ENCODE data around the gene LLGL2. TPM values are rescaled to one million over a fixed set of nuclear protein-coding genes. Genes with fewer than 3 reads are reported as not detected.

The LLGL2 gene
- total RNA-seq, 1 donor from 2014 or later: 33.1 TPM

DNA sequence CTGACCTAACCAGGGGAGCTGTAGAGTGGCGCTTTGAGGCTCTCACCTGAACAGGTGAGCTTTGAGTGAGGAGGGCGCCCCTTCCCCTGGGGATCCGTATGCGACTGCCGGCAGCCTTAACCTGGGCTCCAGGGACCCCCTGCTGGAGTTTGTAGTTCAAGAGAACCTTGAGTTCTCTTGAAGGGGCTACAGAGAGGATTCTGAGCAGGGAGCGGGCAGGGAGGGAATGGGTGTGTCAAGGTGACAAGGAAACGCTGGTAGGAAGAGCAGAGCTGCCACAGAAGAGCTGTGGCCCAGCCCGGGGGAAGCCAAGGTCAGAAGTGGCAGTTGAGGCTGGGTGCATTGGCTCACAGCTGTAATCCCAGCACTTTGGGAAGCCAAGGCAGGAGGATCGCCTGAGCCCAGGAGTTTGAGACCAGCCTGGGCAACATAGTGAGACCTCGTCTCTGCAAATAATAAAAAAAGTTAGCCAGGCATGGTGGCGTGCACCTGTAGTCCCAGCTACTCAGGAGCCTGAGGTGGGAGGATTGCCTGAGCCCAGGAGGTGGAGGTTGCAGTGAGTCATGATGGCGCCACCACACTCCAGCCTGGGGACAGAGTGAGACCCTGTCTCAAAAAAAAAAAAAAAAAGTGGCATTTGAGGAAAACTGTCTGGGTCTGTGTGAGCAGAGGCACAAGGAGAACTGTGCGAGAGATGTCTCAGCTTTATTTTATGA is 1.2 kb downstream of the LLGL2 start:
- H3K36me3 Mint-ChIP-seq: peaks cover 9% of the 10 kb centered on the region
- DNase-seq (ENCODE audit: low spot score in 2 of 2, unreplicated experiment in 2 of 2): no peak
- peak overlapping the region; percentile 17 for H3K27ac Mint-ChIP-seq
- H3K4me1 Mint-ChIP-seq: peaks cover 9% of the 10 kb centered on the region
- H3K9me3 Mint-ChIP-seq: no peaks in the 10 kb centered on the region
- TF ChIP-seq, protein P1, sequence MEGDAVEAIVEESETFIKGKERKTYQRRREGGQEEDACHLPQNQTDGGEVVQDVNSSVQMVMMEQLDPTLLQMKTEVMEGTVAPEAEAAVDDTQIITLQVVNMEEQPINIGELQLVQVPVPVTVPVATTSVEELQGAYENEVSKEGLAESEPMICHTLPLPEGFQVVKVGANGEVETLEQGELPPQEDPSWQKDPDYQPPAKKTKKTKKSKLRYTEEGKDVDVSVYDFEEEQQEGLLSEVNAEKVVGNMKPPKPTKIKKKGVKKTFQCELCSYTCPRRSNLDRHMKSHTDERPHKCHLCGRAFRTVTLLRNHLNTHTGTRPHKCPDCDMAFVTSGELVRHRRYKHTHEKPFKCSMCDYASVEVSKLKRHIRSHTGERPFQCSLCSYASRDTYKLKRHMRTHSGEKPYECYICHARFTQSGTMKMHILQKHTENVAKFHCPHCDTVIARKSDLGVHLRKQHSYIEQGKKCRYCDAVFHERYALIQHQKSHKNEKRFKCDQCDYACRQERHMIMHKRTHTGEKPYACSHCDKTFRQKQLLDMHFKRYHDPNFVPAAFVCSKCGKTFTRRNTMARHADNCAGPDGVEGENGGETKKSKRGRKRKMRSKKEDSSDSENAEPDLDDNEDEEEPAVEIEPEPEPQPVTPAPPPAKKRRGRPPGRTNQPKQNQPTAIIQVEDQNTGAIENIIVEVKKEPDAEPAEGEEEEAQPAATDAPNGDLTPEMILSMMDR (IDR thresholded peaks at IDR 0.05; ENCODE audit: unreplicated experiment): no peak
- peak overlapping the region; percentile 65 for H3K4me3 Mint-ChIP-seq
- peaks cover 12% of the 10 kb centered on the region for H3K27me3 Mint-ChIP-seq (ENCODE audit: low read depth)

DNA sequence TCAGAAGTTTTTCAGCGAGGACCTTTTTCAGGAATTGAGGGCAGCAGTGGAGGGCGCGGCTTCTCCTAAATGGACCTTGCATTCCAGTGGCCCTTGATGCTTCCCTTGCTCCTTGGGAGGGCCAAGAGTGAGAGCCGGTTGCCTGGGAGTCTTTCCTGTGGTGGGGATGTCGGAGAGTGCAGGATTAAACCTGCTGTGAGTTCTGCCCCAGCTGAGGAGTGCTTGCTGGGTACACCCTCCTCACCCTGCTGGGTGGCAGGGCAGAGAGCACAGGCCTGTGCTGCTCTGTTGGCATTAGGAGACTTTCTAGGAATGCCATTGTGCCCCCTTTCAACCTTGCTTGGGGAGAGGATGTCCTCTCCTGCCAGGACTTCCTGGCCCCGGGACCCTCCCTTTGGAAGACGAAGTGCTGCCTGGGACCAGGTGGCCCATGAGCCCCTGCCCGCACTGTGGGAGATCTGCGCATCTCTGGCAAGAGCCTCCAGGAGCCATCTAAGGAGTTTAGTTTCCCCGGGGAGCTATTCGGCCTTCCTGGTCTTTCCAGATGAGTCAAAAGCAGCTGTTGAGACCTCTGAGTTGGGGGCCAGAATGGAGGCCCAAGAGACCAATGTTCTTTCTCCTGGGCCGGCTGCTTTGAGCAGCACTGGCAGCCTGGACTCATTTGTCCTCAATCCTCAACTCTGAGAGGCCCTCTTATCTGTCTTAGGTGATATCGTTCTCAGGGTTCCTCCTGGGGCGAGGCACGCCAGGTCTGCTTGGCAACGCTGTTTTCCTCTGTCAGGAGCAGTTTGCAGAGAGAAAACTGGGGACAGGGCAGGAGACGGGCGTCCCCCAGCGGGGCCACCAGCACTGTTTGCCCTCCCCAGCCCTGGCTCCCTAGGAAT is 5.6 kb downstream of the LLGL2 start:
- Mint-ChIP-seq H3K9me3 (no peaks in the 10 kb centered on the region), H3K36me3 (peaks cover 2% of the 10 kb centered on the region), H3K4me3 (no peak overlapping the region), H3K27me3 (ENCODE audit: low read depth) (peaks cover 11% of the 10 kb centered on the region), H3K27ac (peak overlapping the region; percentile 76), H3K4me1 (peaks cover 8% of the 10 kb centered on the region)
- TF ChIP-seq, protein P1 (IDR thresholded peaks at IDR 0.05; ENCODE audit: unreplicated experiment): no peak
- no peak for DNase-seq (ENCODE audit: low spot score in 2 of 2, unreplicated experiment in 2 of 2)

DNA sequence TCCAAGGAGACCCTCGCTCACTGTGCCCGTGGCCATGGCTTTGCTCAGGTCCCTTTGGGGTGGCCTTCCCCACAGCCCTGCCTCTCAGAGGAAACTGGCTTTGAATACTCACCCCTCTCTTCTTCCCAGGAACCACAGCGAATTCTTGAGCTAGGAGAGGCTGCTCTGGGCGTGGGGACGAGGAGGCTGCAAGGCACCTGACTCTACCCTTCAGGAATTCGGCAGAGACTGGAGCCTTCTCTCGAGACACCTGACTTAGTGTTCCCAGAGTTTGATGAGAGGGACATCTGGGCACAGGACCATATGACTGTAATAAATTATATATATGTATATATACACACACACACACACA is 6.2 kb downstream of the LLGL2 start:
- no peak for DNase-seq (ENCODE audit: low spot score in 2 of 2, unreplicated experiment in 2 of 2)
- H3K9me3 Mint-ChIP-seq: no peaks in the 10 kb centered on the region
- peaks cover 2% of the 10 kb centered on the region for H3K4me1 Mint-ChIP-seq
- H3K27ac Mint-ChIP-seq: peak overlapping the region; percentile 76
- no peak overlapping the region for H3K4me3 Mint-ChIP-seq
- TF ChIP-seq, protein P1 (IDR thresholded peaks at IDR 0.05; ENCODE audit: unreplicated experiment): no peak
- H3K36me3 Mint-ChIP-seq: peaks cover 2% of the 10 kb centered on the region
- peaks cover 5% of the 10 kb centered on the region for H3K27me3 Mint-ChIP-seq (ENCODE audit: low read depth)

DNA sequence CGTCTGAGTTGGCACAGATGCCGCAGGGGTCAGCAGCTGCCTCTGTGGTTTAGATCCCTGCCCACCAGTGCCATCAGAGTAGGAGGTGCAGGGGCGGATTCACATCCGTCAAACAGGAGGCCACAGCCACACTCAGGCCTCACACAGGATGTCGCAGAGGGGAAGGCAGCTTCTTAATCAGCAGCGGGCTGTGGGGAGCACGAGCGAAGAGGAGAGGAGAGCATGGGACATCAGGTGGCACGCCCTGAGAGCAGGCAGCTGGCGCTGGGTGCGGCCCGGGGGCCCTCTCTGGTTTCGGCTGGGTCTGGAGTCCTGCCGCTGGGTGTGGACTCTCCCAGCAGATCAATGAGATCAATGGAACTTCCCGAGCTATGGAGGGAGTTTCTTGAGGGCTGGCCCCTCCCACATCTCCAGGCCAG is 9.6 kb downstream of the LLGL2 start:
- Mint-ChIP-seq H3K9me3 (no peaks in the 10 kb centered on the region), H3K4me1 (peaks cover 4% of the 10 kb centered on the region), H3K27me3 (ENCODE audit: low read depth) (no peaks in the 10 kb centered on the region), H3K36me3 (peaks cover 2% of the 10 kb centered on the region), H3K4me3 (no peak overlapping the region), H3K27ac (no peak overlapping the region)
- TF ChIP-seq, protein P1 (IDR thresholded peaks at IDR 0.05; ENCODE audit: unreplicated experiment): no peak
- no peak for DNase-seq (ENCODE audit: low spot score in 2 of 2, unreplicated experiment in 2 of 2)

DNA sequence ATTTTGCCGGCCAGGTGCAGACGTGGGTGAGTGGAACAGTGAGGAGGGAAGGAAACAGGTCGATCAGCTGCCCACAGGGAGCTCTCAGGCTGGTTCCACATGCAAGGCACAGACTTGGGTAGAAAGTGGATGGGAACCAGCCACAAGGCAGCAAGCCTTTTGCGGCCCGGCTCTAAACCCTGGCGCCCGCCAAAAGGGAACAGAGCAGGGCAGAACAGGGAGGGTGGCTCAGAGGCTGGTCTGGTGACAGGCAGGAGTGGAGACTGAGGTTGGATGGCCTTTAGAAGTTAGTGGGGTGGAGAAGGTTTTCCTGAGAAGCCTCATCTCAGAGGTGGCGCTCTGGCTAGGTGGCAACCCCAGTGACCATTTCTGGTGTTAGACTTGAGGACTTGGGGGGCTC is 10.4 kb downstream of the LLGL2 start:
- Mint-ChIP-seq H3K27ac (no peak overlapping the region), H3K27me3 (ENCODE audit: low read depth) (no peaks in the 10 kb centered on the region), H3K4me1 (peaks cover 9% of the 10 kb centered on the region), H3K36me3 (peaks cover 2% of the 10 kb centered on the region), H3K9me3 (no peaks in the 10 kb centered on the region), H3K4me3 (no peak overlapping the region)
- TF ChIP-seq, protein P1 (IDR thresholded peaks at IDR 0.05; ENCODE audit: unreplicated experiment): no peak
- no peak for DNase-seq (ENCODE audit: low spot score in 2 of 2, unreplicated experiment in 2 of 2)
